ENCODE results near the gene EEIG1.

Gene EEIG1

DNA sequence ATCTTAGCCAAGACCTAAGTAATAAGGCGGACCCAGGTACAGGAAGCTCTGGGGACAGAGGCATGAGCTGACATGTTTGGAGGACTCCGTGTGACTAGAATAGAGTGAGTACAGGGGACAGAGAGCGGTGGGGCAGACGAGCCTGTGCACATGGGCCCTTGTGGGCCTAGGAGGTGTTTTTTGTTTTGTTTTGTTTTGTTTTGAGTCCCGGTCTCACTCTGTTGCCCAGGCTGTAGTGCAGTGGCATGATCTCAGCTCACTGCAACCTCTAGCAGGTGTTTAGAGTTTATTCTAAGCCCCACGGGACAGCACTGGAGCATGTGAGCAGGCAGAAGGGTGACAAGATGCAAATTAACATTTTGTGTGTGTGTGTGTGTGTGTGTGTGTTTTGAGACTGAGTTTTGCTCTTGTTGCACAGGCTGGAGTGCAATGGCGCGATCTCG, 3.1 kb upstream of the EEIG1 start:
- H3K9ac ChIP-seq (ENCODE audit: low read length): no peak overlapping the region
- H3K4me3 ChIP-seq (ENCODE audit: low read length): no peak overlapping the region
- H3F3A ChIP-seq (ENCODE audit: insufficient read depth, low read length): peaks cover 17% of the 10 kb centered on the region
- H3K9me2 ChIP-seq (replicated peaks; ENCODE audit: insufficient read depth, low read length): no peaks in the 10 kb centered on the region
- H3K4me2 ChIP-seq (ENCODE audit: low read depth, low read length): no peak overlapping the region
- H3K27me3 ChIP-seq (replicated peaks; ENCODE audit: insufficient read depth, low read length): no peaks in the 10 kb centered on the region
- H3K9me3 ChIP-seq (replicated peaks; ENCODE audit: insufficient read depth, low read length): no peaks in the 10 kb centered on the region
- H3K4me1 ChIP-seq (ENCODE audit: low read length): peaks cover 5% of the 10 kb centered on the region
- TF ChIP-seq, protein P1, sequence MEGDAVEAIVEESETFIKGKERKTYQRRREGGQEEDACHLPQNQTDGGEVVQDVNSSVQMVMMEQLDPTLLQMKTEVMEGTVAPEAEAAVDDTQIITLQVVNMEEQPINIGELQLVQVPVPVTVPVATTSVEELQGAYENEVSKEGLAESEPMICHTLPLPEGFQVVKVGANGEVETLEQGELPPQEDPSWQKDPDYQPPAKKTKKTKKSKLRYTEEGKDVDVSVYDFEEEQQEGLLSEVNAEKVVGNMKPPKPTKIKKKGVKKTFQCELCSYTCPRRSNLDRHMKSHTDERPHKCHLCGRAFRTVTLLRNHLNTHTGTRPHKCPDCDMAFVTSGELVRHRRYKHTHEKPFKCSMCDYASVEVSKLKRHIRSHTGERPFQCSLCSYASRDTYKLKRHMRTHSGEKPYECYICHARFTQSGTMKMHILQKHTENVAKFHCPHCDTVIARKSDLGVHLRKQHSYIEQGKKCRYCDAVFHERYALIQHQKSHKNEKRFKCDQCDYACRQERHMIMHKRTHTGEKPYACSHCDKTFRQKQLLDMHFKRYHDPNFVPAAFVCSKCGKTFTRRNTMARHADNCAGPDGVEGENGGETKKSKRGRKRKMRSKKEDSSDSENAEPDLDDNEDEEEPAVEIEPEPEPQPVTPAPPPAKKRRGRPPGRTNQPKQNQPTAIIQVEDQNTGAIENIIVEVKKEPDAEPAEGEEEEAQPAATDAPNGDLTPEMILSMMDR (IDR thresholded peaks at IDR 0.05; ENCODE audit: low read length): no peak
- TF ChIP-seq EZH2 (optimal IDR thresholded peaks at IDR 0.05; ENCODE audit: low read depth, low read length): no peak
- DNase-seq: peak; percentile 30
- peak overlapping the region; percentile 6; the same call in 1 of the 2 replicates for H3K27ac ChIP-seq (ENCODE audit: low read length)
- H2AFZ ChIP-seq (ENCODE audit: low read length): no peak overlapping the region
- H3K36me3 ChIP-seq (replicated peaks; ENCODE audit: insufficient read depth, low read length): no peaks in the 10 kb centered on the region
- H3K79me2 ChIP-seq (ENCODE audit: low read length): peaks cover 20% of the 10 kb centered on the region
- H4K20me1 ChIP-seq (ENCODE audit: insufficient read depth, low read length): no peaks in the 10 kb centered on the region

- no peak for TF ChIP-seq EZH2phosphoT487 (IDR thresholded peaks at IDR 0.05; ENCODE audit: low read length)
- TF ChIP-seq EZH2 (optimal IDR thresholded peaks at IDR 0.05; ENCODE audit: low read depth, low read length): no peak
- TF ChIP-seq, protein P1 (IDR thresholded peaks at IDR 0.05; ENCODE audit: low read length): no peak
- Histone ChIP-seq H3K79me2 (ENCODE audit: low read length) (peaks cover 29% of the 10 kb centered on the region), H3K4me3 (ENCODE audit: low read length) (no peak overlapping the region), H3K9ac (ENCODE audit: low read length) (no peak overlapping the region), H3K36me3 (replicated peaks; ENCODE audit: insufficient read depth, low read length) (no peaks in the 10 kb centered on the region), H3K9me3 (replicated peaks; ENCODE audit: insufficient read depth, low read length) (no peaks in the 10 kb centered on the region), H4K20me1 (ENCODE audit: insufficient read depth, low read length) (no peaks in the 10 kb centered on the region), H3K4me1 (ENCODE audit: low read length) (peaks cover 9% of the 10 kb centered on the region), H3K27me3 (replicated peaks; ENCODE audit: insufficient read depth, low read length) (no peaks in the 10 kb centered on the region), H3K4me2 (ENCODE audit: low read depth, low read length) (no peak overlapping the region), H2AFZ (ENCODE audit: low read length) (no peak overlapping the region), H3K9me2 (replicated peaks; ENCODE audit: insufficient read depth, low read length) (no peaks in the 10 kb centered on the region), H3K27ac (ENCODE audit: low read length) (no peak overlapping the region), H3F3A (ENCODE audit: insufficient read depth, low read length) (peaks cover 19% of the 10 kb centered on the region)
- DNase-seq: no peak
These were observed 2.1 kb upstream of the EEIG1 start for GRCh38 chr9:127982912-127983311.

GRCh38 chr9:127981559-127982121, 851 bp upstream of the EEIG1 start:
- Histone ChIP-seq H3K9me3 (replicated peaks; ENCODE audit: insufficient read depth, low read length) (no peaks in the 10 kb centered on the region), H3K9ac (ENCODE audit: low read length) (peak overlapping the region; percentile 73), H3K27me3 (replicated peaks; ENCODE audit: insufficient read depth, low read length) (no peaks in the 10 kb centered on the region), H3K36me3 (replicated peaks; ENCODE audit: insufficient read depth, low read length) (no peaks in the 10 kb centered on the region), H3K9me2 (replicated peaks; ENCODE audit: insufficient read depth, low read length) (no peaks in the 10 kb centered on the region), H3K27ac (ENCODE audit: low read length) (peak overlapping the region; percentile 50; the same call in 1 of the 2 replicates), H3K4me3 (ENCODE audit: low read length) (peak overlapping the region; percentile 83), H3K4me2 (ENCODE audit: low read depth, low read length) (peak overlapping the region; percentile 91), H3K4me1 (ENCODE audit: low read length) (peaks cover 19% of the 10 kb centered on the region), H3F3A (ENCODE audit: insufficient read depth, low read length) (peaks cover 19% of the 10 kb centered on the region), H2AFZ (ENCODE audit: low read length) (peak overlapping the region; percentile 99), H4K20me1 (ENCODE audit: insufficient read depth, low read length) (0 out of 2 replicates have a peak, but pooled peaks cover 3% of the 10 kb centered on the region), H3K79me2 (ENCODE audit: low read length) (peaks cover 42% of the 10 kb centered on the region)
- DNase-seq: no peak
- TF ChIP-seq EZH2phosphoT487 (IDR thresholded peaks at IDR 0.05; ENCODE audit: low read length): no peak
- TF ChIP-seq EZH2 (optimal IDR thresholded peaks at IDR 0.05; ENCODE audit: low read depth, low read length): no peak
- TF ChIP-seq, protein P1 (IDR thresholded peaks at IDR 0.05; ENCODE audit: low read length): no peak

All from MM.1S (cell line).